Prostate gland (tissue), 2 donors: ENCODE data around the gene CYP19A1.

Source experiments
- CTCF ChIP-seq, 4 experiments: fragments of 200-600 bp in 2 of 4; fragments of 450-650 bp in 2 of 4; sonication (generic) in 2 of 4; IDR thresholded peaks; 1 replicate in 3 of 4; 2 replicates in 1 of 4; pipeline ENCODE4 v1.5.1; 2016 to 2019; ENCODE audit warnings: antibody characterized with exemption in 4 of 4, mild to moderate bottlenecking in 2 of 4, moderate library complexity in 2 of 4
- POLR2A ChIP-seq: fragments of 450-650 bp; IDR thresholded peaks from one replicate; pipeline ENCODE4 v1.6.1; 2016; ENCODE audit warnings: antibody characterized with exemption, mild to moderate bottlenecking
- POLR2AphosphoS5 ChIP-seq: sonication (generic); formaldehyde crosslinking; IDR thresholded peaks from one replicate; pipeline ENCODE4 v1.6.1; 2017; ENCODE audit warnings: antibody characterized with exemption

- TF ChIP-seq CTCF (IDR thresholded peaks at IDR 0.05): no peak
- TF ChIP-seq POLR2AphosphoS5: no peak
- no peak for TF ChIP-seq POLR2A
Measured at GRCh38 chr15:51191072-51191670, 147.2 kb downstream of the CYP19A1 start.
